H1 (cell line): ENCODE results near the gene CPNE8. TPM values are rescaled to one million over a fixed set of nuclear protein-coding genes. Genes with fewer than 3 reads are reported as not detected.

Experiments
- CTCF ChIA-PET: fragments of 300-600 bp; sonication (Branson Sonifier 250); formaldehyde crosslinking; loops from one replicate; lab custom pipeline; 2021; ENCODE audit not compliant: partially characterized antibody; lab: Charles Lee
- POLR2A ChIA-PET: fragments of 300-600 bp; sonication (Branson Sonifier 250); formaldehyde crosslinking; loops from one replicate; lab custom pipeline; 2021; ENCODE audit warnings: inconsistent platforms; ENCODE audit not compliant: partially characterized antibody; lab: Charles Lee
- DNase-seq, 2 experiments: peaks; one replicate each; pipeline versions ENCODE4 v3.0.0 to v3.0.0-alpha.2; 2010 to 2022; ENCODE audit warnings: low spot score in 2 of 2, low read depth in 1 of 2, mixed read lengths in 1 of 2
- FAIRE-seq: peaks from 2 replicates; lab custom pipeline; 2011; peaks lifted over from hg19 to GRCh38; lab: Jason Lieb, UNC
- H2AFZ ChIP-seq: 2 replicates; pipeline ENCODE4 v1.8.1; 2012; ENCODE audit warnings: low read length, inconsistent platforms
- H2AK5ac ChIP-seq: 2 replicates; pipeline ENCODE4 v1.6.1; 2013; ENCODE audit warnings: low read depth, low read length
- H2BK120ac ChIP-seq: replicated peaks from 2 replicates; pipeline ENCODE3; 2013; ENCODE audit warnings: low read depth, low read length, inconsistent platforms
- H2BK12ac ChIP-seq: 2 replicates; pipeline ENCODE4 v1.6.1; 2013; ENCODE audit warnings: low read depth, low read length
- H2BK15ac ChIP-seq: 2 replicates; pipeline ENCODE4 v1.6.1; 2013; ENCODE audit warnings: low read length
- H2BK20ac ChIP-seq: 2 replicates; pipeline ENCODE4 v1.6.1; 2013; ENCODE audit warnings: low read length
- H2BK5ac ChIP-seq: 2 replicates; pipeline ENCODE4 v1.6.1; 2013; ENCODE audit warnings: low read depth, low read length
- H3K14ac ChIP-seq: 2 replicates; pipeline ENCODE4 v1.6.1; 2013; ENCODE audit warnings: inconsistent platforms; ENCODE audit not compliant: insufficient read length
- H3K18ac ChIP-seq: 2 replicates; pipeline ENCODE4 v1.6.1; 2013; ENCODE audit warnings: low read length; ENCODE audit errors: extremely low read depth
- H3K23ac ChIP-seq: 2 replicates; pipeline ENCODE4 v1.6.1; 2013; ENCODE audit warnings: inconsistent platforms; ENCODE audit not compliant: insufficient read length
- H3K23me2 ChIP-seq: 2 replicates; pipeline ENCODE4 v1.6.1; 2013; ENCODE audit warnings: low read depth, low read length
- H3K27ac ChIP-seq: 2 replicates; pipeline ENCODE4 v1.6.1; 2011; ENCODE audit warnings: low read depth, low read length, inconsistent platforms
- H3K27me3 ChIP-seq, 4 experiments: replicated peaks in 1 of 4; 1 replicate in 1 of 4; 2 replicates in 3 of 4; pipeline versions ENCODE4 v1.6.1 to v1.8.1; 2011 to 2013; ENCODE audit warnings: low read length in 3 of 4, mild to moderate bottlenecking in 3 of 4, inconsistent platforms in 2 of 4, mixed read lengths in 2 of 4, moderate library complexity in 1 of 4; ENCODE audit not compliant: control insufficient read depth in 3 of 4, insufficient read depth in 3 of 4; ENCODE audit errors: extremely low read depth in 1 of 4
- H3K36me3 ChIP-seq, 4 experiments: 2 replicates each; pipeline versions ENCODE4 v1.6.1 to v1.8.1; 2011 to 2013; ENCODE audit warnings: mild to moderate bottlenecking in 4 of 4, low read length in 3 of 4, moderate library complexity in 2 of 4, control low read depth in 1 of 4, inconsistent platforms in 1 of 4; ENCODE audit not compliant: insufficient read depth in 4 of 4, control insufficient read depth in 2 of 4
- H3K4ac ChIP-seq: replicated peaks from 2 replicates; pipeline ENCODE3; 2013; ENCODE audit warnings: low read length, low read depth, mixed read lengths, inconsistent platforms; ENCODE audit not compliant: insufficient read length
- H3K4me1 ChIP-seq, 4 experiments: replicated peaks in 1 of 4; 1 replicate in 1 of 4; 2 replicates in 3 of 4; pipeline versions ENCODE4 v1.6.1 to v1.8.1; 2011 to 2013; ENCODE audit warnings: low read length in 3 of 4, inconsistent platforms in 2 of 4, mixed read lengths in 1 of 4; ENCODE audit not compliant: insufficient read depth in 4 of 4, control insufficient read depth in 3 of 4
- H3K4me2 ChIP-seq, 2 experiments: 2 replicates each; pipeline versions ENCODE4 v1.6.1 to v1.8.1; 2011 to 2013; ENCODE audit warnings: low read depth in 2 of 2, low read length in 2 of 2, control low read depth in 1 of 2, inconsistent platforms in 1 of 2, mild to moderate bottlenecking in 1 of 2; ENCODE audit not compliant: insufficient read depth in 1 of 2
- H3K4me3 ChIP-seq, 4 experiments: fragments of 200-600, 300-600 bp in 1 of 4; sonication (generic), shearing (Covaris generic), sonication (Bioruptor Twin) in 1 of 4; 2 replicates each; pipeline versions ENCODE4 v1.5.1 to v1.8.1; 2011 to 2016; ENCODE audit warnings: low read length in 4 of 4, low read depth in 3 of 4, control low read depth in 2 of 4, inconsistent platforms in 2 of 4, mild to moderate bottlenecking in 2 of 4, mixed read lengths in 1 of 4, moderate library complexity in 1 of 4; ENCODE audit not compliant: insufficient read depth in 2 of 4; ENCODE audit errors: extremely low read depth in 1 of 4
- H3K56ac ChIP-seq: replicated peaks from 2 replicates; pipeline ENCODE3; 2013; ENCODE audit warnings: low read depth, mild to moderate bottlenecking, mixed read lengths, low read length, inconsistent platforms; ENCODE audit not compliant: insufficient read length
- H3K79me1 ChIP-seq: 2 replicates; pipeline ENCODE4 v1.6.1; 2013; ENCODE audit warnings: low read depth, low read length, control low read depth
- H3K79me2 ChIP-seq, 2 experiments: 2 replicates each; pipeline versions ENCODE4 v1.6.1 to v1.8.1; 2012 to 2013; ENCODE audit warnings: low read length in 2 of 2, mild to moderate bottlenecking in 2 of 2, inconsistent platforms in 1 of 2; ENCODE audit not compliant: insufficient read depth in 2 of 2, control insufficient read depth in 1 of 2
- H3K9ac ChIP-seq, 4 experiments: replicated peaks in 1 of 4; 1 replicate in 1 of 4; 2 replicates in 3 of 4; pipeline versions ENCODE4 v1.6.1 to v1.8.1; 2011 to 2013; ENCODE audit warnings: low read depth in 3 of 4, low read length in 3 of 4, control low read depth in 2 of 4, mild to moderate bottlenecking in 2 of 4, moderate library complexity in 2 of 4, inconsistent platforms in 1 of 4; ENCODE audit errors: extremely low read depth in 1 of 4
- H3K9me3 ChIP-seq, 2 experiments: 2 replicates each; pipeline versions ENCODE4 v1.6.1 to v1.8.1; 2012 to 2013; ENCODE audit warnings: mild to moderate bottlenecking in 2 of 2, moderate library complexity in 2 of 2, control low read depth in 1 of 2, inconsistent platforms in 1 of 2, low read depth in 1 of 2, low read length in 1 of 2, mixed read lengths in 1 of 2; ENCODE audit not compliant: insufficient read depth in 2 of 2
- H4K20me1 ChIP-seq, 2 experiments: replicated peaks in 1 of 2; 2 replicates each; pipeline versions ENCODE3 to v1.8.1; 2011 to 2013; ENCODE audit warnings: inconsistent platforms in 2 of 2, low read length in 2 of 2, mild to moderate bottlenecking in 1 of 2; ENCODE audit not compliant: insufficient read depth in 2 of 2, control insufficient read depth in 1 of 2
- H4K5ac ChIP-seq: 2 replicates; pipeline ENCODE4 v1.6.1; 2013; ENCODE audit warnings: low read length, low read depth, mixed read lengths, inconsistent platforms; ENCODE audit not compliant: insufficient read length
- H4K8ac ChIP-seq: 2 replicates; pipeline ENCODE4 v1.8.0; 2013; ENCODE audit warnings: mild to moderate bottlenecking, moderate library complexity, low read length, inconsistent platforms; ENCODE audit not compliant: insufficient read depth; ENCODE audit errors: extremely low read depth
- H4K91ac ChIP-seq: replicated peaks from 2 replicates; pipeline ENCODE3; 2013; ENCODE audit warnings: low read length, mixed read lengths, inconsistent platforms; ENCODE audit not compliant: insufficient read length
- ATF2 ChIP-seq: IDR thresholded peaks from 2 replicates; pipeline ENCODE4 v1.6.1; 2012; ENCODE audit warnings: low read length, inconsistent platforms
- BCL11A ChIP-seq, 2 experiments: IDR thresholded peaks; one replicate each; pipeline ENCODE4 v1.6.1; 2011; ENCODE audit warnings: low read depth in 2 of 2, low read length in 2 of 2, mild to moderate bottlenecking in 2 of 2
- CHD1 ChIP-seq: IDR thresholded peaks from 2 replicates; pipeline ENCODE4 v1.6.1; 2012; ENCODE audit warnings: low read depth, low read length, improper control_type of control experiment
- CTBP2 ChIP-seq: IDR thresholded peaks from 2 replicates; pipeline ENCODE4 v1.7.0; 2011; ENCODE audit warnings: borderline replicate concordance, mild to moderate bottlenecking, moderate library complexity, mixed read lengths, low read length; ENCODE audit not compliant: insufficient read depth, insufficient read length
- EGR1 ChIP-seq: IDR thresholded peaks from 2 replicates; pipeline ENCODE4 v1.6.1; 2011; ENCODE audit warnings: low read depth, low read length, borderline replicate concordance
- EZH2 ChIP-seq: fragments of 200-600 bp; sonication (generic); IDR thresholded peaks from 2 replicates; pipeline ENCODE4 v1.7.1; 2012; ENCODE audit warnings: low read depth, mild to moderate bottlenecking, moderate library complexity, low read length, inconsistent platforms; ENCODE audit not compliant: severe bottlenecking
- KDM1A ChIP-seq: fragments of 200-600, 300-600 bp; sonication (generic); IDR thresholded peaks from 2 replicates; pipeline ENCODE4 v1.7.1; 2016; ENCODE audit warnings: mild to moderate bottlenecking, low read length, borderline replicate concordance
- MAFK ChIP-seq: IDR thresholded peaks from 2 replicates; pipeline ENCODE4 v1.6.1; 2012; ENCODE audit warnings: low read depth, mild to moderate bottlenecking, improper control_type of control experiment, low read length
- NRF1 ChIP-seq: IDR thresholded peaks from 2 replicates; pipeline ENCODE4 v1.6.1; 2011; ENCODE audit warnings: mild to moderate bottlenecking, low read depth, low read length, improper control_type of control experiment
- RFX5 ChIP-seq: IDR thresholded peaks from 2 replicates; pipeline ENCODE4 v1.6.1; 2011; ENCODE audit warnings: low read depth, low read length, improper control_type of control experiment, borderline replicate concordance
- RNF2 ChIP-seq: fragments of 200-900, 300-1000 bp; sonication (generic); IDR thresholded peaks from 2 replicates; pipeline ENCODE4 v1.7.1; 2016; ENCODE audit warnings: borderline replicate concordance, low read depth, mild to moderate bottlenecking, antibody characterized with exemption, low read length; ENCODE audit not compliant: poor library complexity, severe bottlenecking; ENCODE audit errors: missing control alignments
- SIX5 ChIP-seq: IDR thresholded peaks from 2 replicates; pipeline ENCODE4 v1.6.1; 2011; ENCODE audit warnings: mild to moderate bottlenecking, low read depth, low read length
- SUZ12 ChIP-seq: fragments of 200-600 bp; sonication (generic); IDR thresholded peaks from 2 replicates; pipeline ENCODE4 v1.6.1; 2012; ENCODE audit warnings: mild to moderate bottlenecking, inconsistent platforms, low read length, moderate library complexity, mixed read lengths
- TCF12 ChIP-seq: IDR thresholded peaks from 2 replicates; pipeline ENCODE4 v1.6.1; 2011; ENCODE audit warnings: low read depth, mild to moderate bottlenecking, low read length
- polyA plus RNA-seq, 7 experiments: library from polyadenylated mRNA; depleted of rRNA in 3 of 7; stranded (reverse) in 5 of 7; unstranded in 2 of 7; fragments of >200 nt in 5 of 7; fragments of 200-250 nt in 2 of 7; gene quantifications; 1 replicate in 5 of 7; 2 replicates in 1 of 7; 4 replicates in 1 of 7; pipeline versions ENCODE4 v1.2.1 to v1.2.3, GENCODE V29; 2011 to 2013; ENCODE audit warnings: missing spikeins in 2 of 7, mixed read lengths in 2 of 7
- total RNA-seq: library from RNA; stranded (reverse); fragmentation: NEBNext Ultra II Directional; extraction: Animal tissue kit (Norgen Biotek cat#: 25700); gene quantifications from 2 replicates; pipeline ENCODE4 v1.2.1, GENCODE V29; 2021

Gene CPNE8
- total and polyA plus RNA-seq, 2 of the 8 experiments (the other 6 are each of a cell fraction or from before 2014, with no cell fraction given), result 2.5 to 6.8 TPM

DNA sequence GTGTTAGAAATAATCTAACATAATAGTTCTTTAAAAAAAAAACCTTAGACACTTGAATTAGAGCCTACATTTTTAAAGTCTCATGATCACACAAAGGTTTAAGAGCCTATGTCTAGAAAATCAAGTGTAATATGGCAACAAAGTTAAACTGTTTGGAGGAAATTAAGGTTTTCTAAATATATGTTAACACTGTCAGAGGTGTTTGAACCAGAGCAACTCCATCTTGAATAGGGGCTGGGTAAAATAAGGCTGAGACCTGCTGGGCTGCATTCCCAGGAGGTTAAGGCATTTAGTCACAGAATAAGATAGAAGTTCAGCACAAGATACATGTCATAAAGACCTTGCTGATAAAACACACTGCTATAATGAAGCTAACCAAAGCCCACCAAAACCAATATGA, 12.4 kb downstream of the CPNE8 start:
- ChIA-PET POLR2A (no interaction called here), CTCF (no interaction called here)
- FAIRE-seq, result no peak
- TF ChIP-seq CTBP2 (no peak), RNF2 (no peak), BCL11A (IDR thresholded peaks at IDR 0.05; ENCODE audit: low read depth in 2 of 2, low read length in 2 of 2) (no peak), RFX5 (no peak), ATF2 (no peak), CHD1 (no peak), EZH2 (no peak), SIX5 (no peak), TCF12 (no peak), NRF1 (no peak), KDM1A (no peak), SUZ12 (no peak), EGR1 (no peak), MAFK (no peak)
- TF ChIP-seq, all 59 proteins: peak for 0
- no peak overlapping the region for H3K14ac ChIP-seq
- H3K23me2 ChIP-seq, result no peaks in the 10 kb centered on the region
- H3K27me3 ChIP-seq, result no peaks in the 10 kb centered on the region
- no peak overlapping the region for H3K18ac ChIP-seq
- H3K4me3 ChIP-seq, result no peak overlapping the region
- H2BK12ac ChIP-seq, result no peak overlapping the region
- H3K4me1 ChIP-seq, result no peaks in the 10 kb centered on the region
- H4K91ac ChIP-seq, result no peak overlapping the region
- H3K36me3 ChIP-seq, result peaks cover 0 to 2% (median 0%) of the 10 kb centered on the region in 4 experiments; a peak in 1 of 8 replicates
- H2BK15ac ChIP-seq, result no peak overlapping the region
- DNase-seq, result no peak
- H3K56ac ChIP-seq, result no peak overlapping the region
- H3K9me3 ChIP-seq, result peaks cover 5 to 6% of the 10 kb centered on the region in 2 experiments; a peak in 2 of 4 replicates
- H2AFZ ChIP-seq, result no peak overlapping the region
- H4K8ac ChIP-seq, result no peak overlapping the region
- H3K79me2 ChIP-seq, result no peaks in the 10 kb centered on the region
- no peak overlapping the region for H3K4me2 ChIP-seq
- no peak overlapping the region for H2BK20ac ChIP-seq
- no peak overlapping the region for H3K4ac ChIP-seq
- no peaks in the 10 kb centered on the region for H3K79me1 ChIP-seq
- H4K20me1 ChIP-seq, result no peaks in the 10 kb centered on the region
- no peak overlapping the region for H4K5ac ChIP-seq
- no peak overlapping the region for H2AK5ac ChIP-seq
- no peak overlapping the region for H3K27ac ChIP-seq
- H2BK5ac ChIP-seq, result no peak overlapping the region
- no peak overlapping the region for H3K9ac ChIP-seq
- H2BK120ac ChIP-seq, result no peak overlapping the region
- no peak overlapping the region for H3K23ac ChIP-seq
